H54 (cell line): ENCODE results near the gene HMGXB4.

Source experiments
- DNase-seq: peaks from one replicate; pipeline ENCODE4 v3.0.0; 2011; ENCODE audit warnings: low spot score, mixed read lengths; ENCODE audit not compliant: insufficient read length
- FAIRE-seq: peaks from 3 replicates; lab custom pipeline; 2011; peaks lifted over from hg19 to GRCh38; lab: Jason Lieb, UNC
- POLR2A ChIP-seq: IDR thresholded peaks from 2 replicates; pipeline ENCODE4 v1.6.1; 2011; ENCODE audit warnings: low read depth, mild to moderate bottlenecking, low read length

Gene HMGXB4

DNA sequence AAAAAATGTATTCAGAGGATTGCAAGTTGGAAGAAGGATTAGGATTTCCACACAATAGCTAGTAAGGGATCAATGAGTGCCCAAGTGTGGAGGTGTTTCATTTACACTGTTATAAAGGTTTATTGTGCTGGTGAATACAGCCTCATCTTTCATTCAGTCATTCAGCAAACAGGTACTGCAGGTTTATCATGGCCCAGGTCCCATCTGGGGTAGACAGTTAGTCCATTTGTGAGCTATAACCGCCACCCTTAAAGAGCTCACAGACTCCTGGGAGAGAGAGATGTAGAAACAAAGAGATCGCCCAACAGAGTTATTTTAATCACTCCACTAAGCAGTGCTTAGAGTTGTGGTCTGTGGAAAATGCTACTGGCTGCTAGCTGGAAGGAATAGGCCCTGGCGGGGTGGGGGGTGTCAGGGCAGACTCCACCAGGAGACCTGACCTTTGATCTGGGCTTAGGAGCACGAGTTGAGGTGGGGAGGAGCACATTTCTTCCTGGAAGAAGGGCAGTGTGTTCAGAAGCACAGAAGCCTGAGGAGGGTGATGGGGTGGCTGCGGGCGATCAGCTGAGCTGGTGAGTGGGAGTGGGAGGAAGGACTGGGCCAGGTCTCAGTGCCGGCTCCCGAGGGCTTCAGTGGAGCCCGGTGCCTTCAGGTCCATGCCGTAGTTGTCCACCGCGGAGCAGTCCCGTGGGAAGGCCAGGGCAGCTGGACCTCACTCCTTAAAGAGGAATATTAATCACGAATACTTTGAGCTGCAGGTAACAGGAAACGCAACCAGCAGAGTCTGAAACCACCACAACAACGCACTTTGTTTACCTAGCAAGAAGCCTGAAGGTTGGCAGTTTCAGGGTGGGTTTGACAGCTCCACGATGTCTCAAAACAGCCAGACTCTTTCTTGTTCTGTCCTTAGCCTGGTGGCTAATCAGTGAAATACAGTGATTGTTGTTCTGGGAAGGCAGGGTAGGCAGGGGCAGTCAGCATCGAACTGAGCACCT lies 53.6 kb downstream of the HMGXB4 start:
- TF ChIP-seq POLR2A, result no peak
- DNase-seq, result no peak
- no peak for FAIRE-seq

GRCh38 chr22:35311551-35311999 lies 54.3 kb downstream of the HMGXB4 start:
- no peak for TF ChIP-seq POLR2A
- no peak for FAIRE-seq
- DNase-seq, result no peak

DNA sequence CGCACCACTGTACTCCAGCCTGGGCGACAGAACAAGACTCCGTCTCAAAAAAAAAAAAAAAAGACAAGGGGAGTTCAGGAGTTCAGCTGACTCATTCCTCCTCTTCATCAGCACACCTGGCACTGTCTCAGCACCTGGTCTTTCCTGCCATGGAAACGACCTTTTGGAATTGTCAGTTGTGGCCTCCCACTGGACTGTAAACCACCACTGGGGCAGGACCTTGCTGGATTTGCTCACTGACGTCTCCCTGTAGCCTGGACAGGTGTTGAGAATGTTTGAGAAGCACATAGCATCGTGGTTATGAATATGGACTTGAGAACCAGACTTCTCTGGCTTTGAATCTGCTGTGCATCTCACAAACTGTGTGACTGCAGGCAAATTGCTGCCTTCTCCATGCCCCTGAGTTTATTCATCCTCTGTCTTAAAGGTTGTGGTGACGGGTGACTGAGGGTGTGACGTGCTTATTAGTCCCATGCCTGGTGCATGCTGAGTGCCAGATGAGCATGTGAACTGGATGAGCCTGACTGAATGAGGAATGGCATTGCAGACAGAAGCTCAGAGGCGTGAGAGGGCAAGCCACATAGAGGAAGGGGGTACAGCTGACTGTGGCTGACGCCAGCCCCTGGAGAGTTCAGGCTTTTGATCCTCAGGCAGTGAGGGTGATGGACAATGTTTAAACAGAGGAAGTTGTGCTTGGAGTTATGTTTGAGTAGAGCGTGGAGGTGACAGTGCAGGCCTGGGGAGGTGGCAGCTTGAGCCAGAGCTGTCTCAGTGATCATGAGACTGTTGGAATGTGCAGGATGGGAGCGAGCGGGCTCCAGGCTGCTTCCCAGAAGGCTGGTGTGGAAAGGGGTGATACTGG lies 55.1 kb downstream of the HMGXB4 start:
- DNase-seq (no peak), FAIRE-seq (no peak)
- TF ChIP-seq POLR2A, result no peak

DNA sequence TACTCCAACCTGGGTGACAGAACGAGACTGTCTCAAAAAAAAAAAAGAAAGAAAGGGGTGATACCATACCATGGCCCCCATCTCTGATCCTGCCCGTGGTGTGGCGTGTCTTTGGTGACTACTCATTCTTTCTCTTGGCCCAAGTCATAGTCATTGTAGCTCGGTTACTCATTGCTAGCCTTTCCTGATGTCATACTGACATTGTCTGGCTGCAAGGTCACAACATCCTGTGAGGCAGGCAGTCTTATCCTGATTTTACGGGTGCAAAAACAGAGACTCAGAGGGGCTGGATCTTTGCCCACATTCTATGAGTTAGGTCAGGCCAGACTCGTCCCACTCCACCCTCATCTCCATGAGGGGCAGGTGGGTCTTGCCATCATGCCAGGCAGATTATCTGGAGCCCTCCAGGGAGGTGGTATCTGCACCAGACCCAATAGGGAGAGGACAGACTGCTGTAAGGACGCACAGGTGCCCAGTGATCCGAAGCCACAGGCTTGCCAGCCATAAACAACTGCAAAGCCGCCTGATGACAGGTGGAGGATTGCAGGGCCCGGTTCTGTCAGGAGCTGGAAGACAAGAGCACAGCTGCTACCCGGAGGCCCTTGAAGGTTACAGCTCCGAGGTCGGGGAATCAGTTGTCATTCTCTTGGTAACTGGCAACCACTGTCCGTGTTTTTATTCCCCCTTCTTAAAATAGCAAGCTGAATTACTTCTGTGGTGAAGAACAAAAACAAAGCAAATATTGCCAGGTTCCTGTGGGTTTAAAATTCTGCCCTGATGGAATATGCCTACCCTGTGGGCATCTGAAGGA lies 56.2 kb downstream of the HMGXB4 start:
- peak; percentile 63 for DNase-seq
- no peak for TF ChIP-seq POLR2A
- no peak for FAIRE-seq

GRCh38 chr22:35314161-35314942 lies 57.1 kb downstream of the HMGXB4 start:
- DNase-seq (no peak), FAIRE-seq (no peak)
- TF ChIP-seq POLR2A, result no peak

DNA sequence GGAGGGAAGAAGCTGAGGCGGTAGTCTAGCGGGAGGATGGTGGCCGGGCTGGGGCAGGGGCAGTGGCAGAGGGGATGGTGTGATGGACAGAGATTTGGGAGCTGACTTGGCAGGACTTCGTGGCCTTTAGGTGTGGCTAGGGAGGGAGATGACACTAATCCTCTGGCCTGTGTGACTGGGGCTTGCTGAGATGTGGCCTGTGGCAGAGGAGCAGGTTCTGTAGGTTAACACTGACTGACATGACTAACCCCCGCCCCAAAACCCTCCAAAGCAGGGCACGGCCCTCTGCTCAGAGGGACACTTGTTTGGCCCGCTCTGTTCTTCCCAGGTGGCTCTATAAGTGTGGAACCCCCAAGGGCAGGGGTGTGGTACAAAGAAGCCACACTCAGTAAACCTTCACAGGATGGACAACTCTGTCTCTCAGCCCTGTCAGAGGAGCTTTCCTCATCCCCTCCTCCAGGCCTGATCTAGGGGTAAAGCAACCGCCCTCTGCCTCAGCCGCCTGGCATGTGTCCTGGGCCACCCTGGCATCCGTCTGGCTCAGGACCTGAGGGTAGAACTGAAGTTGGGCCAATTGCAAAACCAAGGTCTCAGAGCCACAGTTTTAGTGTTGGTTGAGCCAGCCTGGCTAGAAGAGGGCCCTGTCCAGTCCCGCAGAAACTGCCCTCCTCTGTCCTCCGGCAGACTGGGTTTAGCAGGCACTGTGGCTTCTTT lies 58.0 kb downstream of the HMGXB4 start:
- no peak for TF ChIP-seq POLR2A
- DNase-seq, result no peak
- FAIRE-seq, result no peak

DNA sequence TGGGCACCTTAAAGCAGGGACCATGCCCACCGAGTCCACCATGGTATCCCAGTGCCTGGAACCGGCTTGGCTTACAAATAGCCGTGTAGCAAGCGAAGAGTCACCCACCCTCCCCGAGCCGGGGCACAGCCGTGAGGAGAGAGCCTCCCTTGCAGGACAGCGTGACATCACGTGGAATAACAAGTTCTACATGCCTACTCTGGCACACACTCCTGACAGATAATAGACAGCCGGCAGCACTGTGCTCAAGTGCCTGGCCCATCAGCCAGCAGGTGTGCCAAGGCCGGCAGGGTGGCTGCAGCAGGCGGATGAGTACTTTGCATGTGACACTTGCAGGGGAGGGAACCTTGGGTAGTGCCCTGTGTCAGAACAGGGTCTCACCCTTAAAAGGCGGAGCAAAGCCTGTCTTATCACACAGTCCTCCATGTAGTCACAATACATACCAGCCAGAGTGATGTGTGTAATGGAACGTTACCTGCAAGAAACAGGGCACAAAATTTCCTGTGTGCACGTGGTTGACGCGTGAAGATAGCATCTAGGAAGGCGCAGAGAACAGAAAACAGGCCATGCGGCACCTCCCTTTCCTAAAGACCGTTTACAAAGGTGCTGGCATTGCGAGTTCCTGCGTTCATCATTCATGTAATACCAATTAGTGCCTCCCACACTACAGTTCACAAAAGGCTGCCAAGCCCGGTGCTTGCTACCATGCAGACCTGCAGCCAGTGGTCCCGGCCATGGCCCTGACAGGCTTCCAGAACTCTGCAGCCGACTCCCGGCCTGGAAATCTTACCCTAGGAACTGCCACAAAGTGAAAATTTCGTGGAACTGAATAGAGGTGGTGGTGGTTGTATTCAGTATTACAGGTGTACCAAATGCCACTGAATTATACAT lies 58.8 kb downstream of the HMGXB4 start:
- FAIRE-seq, result no peak
- no peak for DNase-seq
- TF ChIP-seq POLR2A, result no peak

GRCh38 chr22:35316751-35317150 lies 59.5 kb downstream of the HMGXB4 start:
- DNase-seq (no peak), FAIRE-seq (no peak)
- no peak for TF ChIP-seq POLR2A

DNA sequence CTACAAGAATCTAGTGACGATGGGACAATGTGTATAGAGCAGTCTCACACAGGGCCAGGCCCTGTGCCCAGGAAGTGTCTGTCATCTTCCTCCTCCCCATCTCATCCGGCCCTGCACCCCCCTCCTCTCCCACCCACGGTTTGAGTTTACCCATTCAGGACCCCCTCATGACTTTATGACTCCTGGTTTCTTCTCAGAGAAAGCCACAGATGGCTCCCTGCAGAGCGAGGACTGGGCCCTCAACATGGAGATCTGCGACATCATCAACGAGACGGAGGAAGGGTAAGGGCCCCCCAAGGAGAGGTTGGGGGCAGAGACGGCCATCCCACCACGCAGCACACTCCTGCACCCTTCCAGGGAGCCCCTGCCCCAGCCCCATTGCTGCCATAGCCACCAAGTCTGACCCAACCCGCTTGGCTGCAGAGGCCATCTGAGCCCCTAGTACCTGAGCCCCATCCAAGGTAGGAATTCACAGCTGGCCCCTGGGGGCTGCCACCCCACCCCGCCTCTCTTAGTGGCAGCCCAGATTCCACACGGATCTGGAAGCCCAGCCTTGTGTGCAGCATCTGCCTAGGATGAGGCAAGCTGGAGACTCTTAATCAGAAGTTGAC lies 60.5 kb downstream of the HMGXB4 start:
- no peak for FAIRE-seq
- DNase-seq, result no peak
- TF ChIP-seq POLR2A, result no peak

GRCh38 chr22:35318346-35319215 lies 61.3 kb downstream of the HMGXB4 start:
- no peak for FAIRE-seq
- TF ChIP-seq POLR2A, result no peak
- no peak for DNase-seq
